HL-60 (cell line): ENCODE results near the gene FOXD1.

Experiments used
- DNase-seq, 2 experiments: peaks; one replicate each; pipeline ENCODE4 v3.0.0-alpha.2; 2010 to 2020; ENCODE audit warnings: low read depth in 1 of 2, low spot score in 1 of 2
- H3K27ac ChIP-seq: fragments of 250-450 bp; sonication (Bioruptor Pico); replicated peaks from 2 replicates; pipeline ENCODE4 v1.5.1; 2020; ENCODE audit warnings: mild to moderate bottlenecking, moderate library complexity
- H3K27me3 ChIP-seq: fragments of 250-450 bp; sonication (Bioruptor Pico); 2 replicates; pipeline ENCODE4 v1.5.1; 2021; ENCODE audit warnings: mild to moderate bottlenecking, moderate library complexity; ENCODE audit not compliant: insufficient read depth, poor library complexity, severe bottlenecking
- H3K4me3 ChIP-seq: replicated peaks from 2 replicates; pipeline ENCODE4 v1.5.1; 2011; ENCODE audit warnings: mild to moderate bottlenecking, control low read depth, low read length; ENCODE audit not compliant: insufficient read depth
- CTCF ChIP-seq: IDR thresholded peaks from one replicate; pipeline ENCODE4 v1.5.1; 2011; ENCODE audit warnings: low read length, control low read depth, inconsistent platforms; ENCODE audit not compliant: insufficient read depth
- GABPA ChIP-seq: IDR thresholded peaks from 2 replicates; pipeline ENCODE4 v1.6.1; 2012; ENCODE audit warnings: low read depth
- POLR2AphosphoS5 ChIP-seq: IDR thresholded peaks from 2 replicates; pipeline ENCODE4 v1.6.1; 2012; ENCODE audit warnings: low read depth
- REST ChIP-seq: IDR thresholded peaks from 2 replicates; pipeline ENCODE4 v1.6.1; 2012; ENCODE audit warnings: low read depth; ENCODE audit not compliant: insufficient replicate concordance
- SPI1 ChIP-seq: IDR thresholded peaks from 2 replicates; pipeline ENCODE4 v1.6.1; 2012; ENCODE audit warnings: low read depth, mild to moderate bottlenecking, borderline replicate concordance

Gene FOXD1

GRCh38 chr5:73419117-73419464 lies 29.5 kb downstream of the FOXD1 start:
- Histone ChIP-seq H3K4me3 (no peak overlapping the region), H3K27ac (no peak overlapping the region), H3K27me3 (peaks cover 7% of the 10 kb centered on the region)
- TF ChIP-seq REST (no peak), SPI1 (no peak), CTCF (no peak), POLR2AphosphoS5 (no peak), GABPA (no peak)
- DNase-seq, result no peak

GRCh38 chr5:73418244-73418691 lies 30.3 kb downstream of the FOXD1 start:
- H3K27ac ChIP-seq, result no peak overlapping the region
- no peak for DNase-seq
- no peak for TF ChIP-seq POLR2AphosphoS5
- TF ChIP-seq SPI1, result no peak
- TF ChIP-seq CTCF, result no peak
- TF ChIP-seq GABPA, result no peak

GRCh38 chr5:73417303-73418034 lies 31.1 kb downstream of the FOXD1 start:
- DNase-seq, result no peak
- TF ChIP-seq POLR2AphosphoS5, result no peak
- TF ChIP-seq GABPA, result no peak
- no peak for TF ChIP-seq SPI1
- no peak for TF ChIP-seq REST
- TF ChIP-seq CTCF, result no peak
- Histone ChIP-seq H3K27ac (no peak overlapping the region), H3K4me3 (no peak overlapping the region), H3K27me3 (peaks cover 7% of the 10 kb centered on the region)

More at GRCh38 chr5:73418244-73418691, 30.3 kb downstream of the FOXD1 start:
- peaks cover 7% of the 10 kb centered on the region for H3K27me3 ChIP-seq
- H3K4me3 ChIP-seq, result no peak overlapping the region

- no peak for DNase-seq
Observed at GRCh38 chr5:73415617-73416016, 33.0 kb downstream of the FOXD1 start.

More at GRCh38 chr5:73415617-73416016, 33.0 kb downstream of the FOXD1 start:
- Histone ChIP-seq H3K27me3 (peaks cover 7% of the 10 kb centered on the region), H3K27ac (no peak overlapping the region), H3K4me3 (no peak overlapping the region)
- TF ChIP-seq POLR2AphosphoS5 (no peak), CTCF (no peak)
